GM18909 (cell line): ENCODE data around the gene GJD4.

Source experiments
- ATAC-seq: cut with Tn5 transposase; IDR thresholded peaks from one replicate; pipeline ENCODE4 v1.9.1; 2021; ENCODE audit warnings: mild to moderate bottlenecking; ENCODE audit not compliant: unreplicated experiment, poor library complexity

The GJD4 gene, protein sequence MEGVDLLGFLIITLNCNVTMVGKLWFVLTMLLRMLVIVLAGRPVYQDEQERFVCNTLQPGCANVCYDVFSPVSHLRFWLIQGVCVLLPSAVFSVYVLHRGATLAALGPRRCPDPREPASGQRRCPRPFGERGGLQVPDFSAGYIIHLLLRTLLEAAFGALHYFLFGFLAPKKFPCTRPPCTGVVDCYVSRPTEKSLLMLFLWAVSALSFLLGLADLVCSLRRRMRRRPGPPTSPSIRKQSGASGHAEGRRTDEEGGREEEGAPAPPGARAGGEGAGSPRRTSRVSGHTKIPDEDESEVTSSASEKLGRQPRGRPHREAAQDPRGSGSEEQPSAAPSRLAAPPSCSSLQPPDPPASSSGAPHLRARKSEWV

DNA sequence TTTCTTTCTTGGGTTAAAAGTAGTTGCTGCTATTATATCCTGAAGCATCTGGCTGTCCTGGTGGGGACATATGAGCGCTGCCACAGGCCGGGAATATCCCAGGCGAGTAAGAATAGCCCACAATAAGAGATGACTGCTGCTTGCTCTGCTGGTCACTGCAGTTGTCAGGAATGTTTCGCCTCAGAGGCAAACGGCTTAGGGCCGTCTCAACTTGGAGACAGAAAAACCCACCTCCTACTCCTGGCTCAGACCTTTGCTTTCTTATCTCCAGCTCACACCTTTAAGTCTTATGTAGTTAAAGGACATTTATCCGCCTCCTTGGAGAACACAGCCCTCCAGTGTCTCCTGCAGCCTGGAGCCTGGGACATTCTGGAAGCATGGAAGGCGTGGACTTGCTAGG, at the start of gene GJD4:
Gene GJD4, plus strand, starts transcription at position 151 of the 400 bp plus-strand sequence. Its CDS starts 227 bp downstream, at position 378.
- no peak for ATAC-seq

DNA sequence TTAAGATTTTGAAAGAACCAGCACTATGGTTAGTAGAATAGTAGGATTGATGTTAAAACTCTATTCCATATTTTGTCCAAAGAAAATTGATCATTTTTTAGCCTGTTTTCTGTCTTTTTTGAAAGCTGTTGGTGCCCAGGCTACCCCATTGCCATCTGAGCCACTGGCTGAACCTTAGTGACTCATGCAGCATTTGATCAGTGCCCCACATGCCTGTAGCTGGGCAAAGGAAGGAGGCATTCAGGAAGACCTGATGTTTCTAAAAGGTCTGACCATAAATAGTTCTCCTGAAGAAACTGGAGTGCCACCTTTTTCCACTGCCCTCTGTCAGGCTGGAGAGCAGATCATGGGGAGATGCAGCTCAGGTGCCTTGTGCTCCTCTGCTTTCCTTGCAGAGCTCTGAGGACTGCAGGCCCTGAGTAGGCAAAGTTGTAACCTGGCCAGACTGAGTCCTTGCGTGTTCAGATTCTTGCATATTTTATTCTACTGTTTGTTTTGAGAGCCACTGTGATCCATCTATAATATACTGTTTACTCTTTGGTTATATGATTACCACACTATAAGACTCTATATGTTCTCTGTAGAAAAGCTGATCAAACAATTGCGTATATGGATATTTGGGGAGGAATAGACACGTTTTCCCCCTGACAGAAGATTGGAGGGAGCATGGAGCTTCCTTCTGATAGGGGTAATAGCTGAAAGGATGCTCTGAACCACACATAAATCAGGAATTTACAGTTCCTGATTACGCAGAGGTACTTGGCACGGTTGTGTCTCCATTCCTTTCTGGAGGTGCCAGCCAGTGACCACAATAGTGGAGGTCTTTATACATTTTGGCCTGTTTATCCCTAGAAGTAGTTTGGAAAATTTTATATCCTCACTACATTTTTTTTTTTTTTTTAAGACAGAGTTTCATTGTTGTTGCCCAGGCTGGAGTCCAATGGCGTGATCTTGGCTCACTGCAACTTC, 48.9 kb upstream of the GJD4 start:
- no peak for ATAC-seq

DNA sequence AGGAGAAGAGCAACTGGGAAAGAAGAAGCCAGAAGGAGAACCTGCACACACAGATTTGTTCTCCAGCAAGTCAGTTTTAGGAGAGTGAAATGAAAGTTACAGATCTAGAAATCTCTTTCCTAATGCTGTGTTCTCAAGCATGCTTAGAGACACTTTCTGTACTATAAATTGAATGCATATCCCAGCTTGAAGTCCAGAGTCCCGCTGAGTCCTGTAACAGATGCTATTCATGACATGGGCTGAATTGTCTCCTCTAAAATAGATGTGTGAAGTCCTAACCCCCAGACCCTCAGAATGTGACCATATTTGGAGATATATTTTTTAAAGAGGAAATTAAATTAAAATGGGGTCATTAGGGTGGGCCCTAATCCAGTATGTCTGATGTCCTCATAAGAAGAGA, 46.9 kb upstream of the GJD4 start:
- no peak for ATAC-seq

DNA sequence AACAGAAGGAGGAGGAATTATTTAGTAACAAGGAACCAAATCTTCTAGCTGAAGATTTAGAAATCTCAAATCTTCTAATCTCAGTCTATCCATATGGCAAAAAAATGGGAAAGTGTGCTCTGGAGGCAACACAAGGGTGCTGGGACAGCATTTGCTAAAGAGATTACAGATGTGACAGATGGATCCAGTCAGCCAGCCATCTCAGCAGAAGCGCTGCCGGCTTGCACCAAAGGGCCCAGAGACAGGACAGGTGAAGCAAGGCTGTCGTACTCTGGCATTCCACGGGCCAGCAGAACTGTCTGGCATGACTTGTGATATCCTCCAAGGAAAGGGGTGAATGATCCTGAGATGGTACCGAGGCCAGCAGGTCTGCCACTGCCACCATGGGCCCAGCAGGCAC, 45.7 kb upstream of the GJD4 start:
- ATAC-seq, result no peak

DNA sequence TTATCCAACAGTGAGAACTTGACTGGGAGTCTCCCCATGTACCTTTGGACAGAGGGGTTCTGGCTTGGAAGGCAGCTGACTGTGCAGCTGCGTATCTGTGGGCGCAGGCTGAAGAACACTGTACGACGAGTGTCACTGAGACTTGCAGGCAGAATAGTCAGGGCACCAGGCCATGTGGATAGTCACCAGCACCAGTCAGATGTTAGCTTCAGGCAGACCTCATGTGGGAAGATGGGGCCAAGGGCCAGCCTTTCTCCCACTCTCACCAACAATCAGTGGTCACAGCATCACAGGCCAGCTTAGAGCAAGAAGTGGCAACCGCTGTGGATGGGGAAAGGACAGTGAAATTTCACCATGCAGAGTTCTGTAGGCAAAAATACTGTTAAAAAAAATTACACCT, 43.4 kb upstream of the GJD4 start:
- ATAC-seq, result no peak

DNA sequence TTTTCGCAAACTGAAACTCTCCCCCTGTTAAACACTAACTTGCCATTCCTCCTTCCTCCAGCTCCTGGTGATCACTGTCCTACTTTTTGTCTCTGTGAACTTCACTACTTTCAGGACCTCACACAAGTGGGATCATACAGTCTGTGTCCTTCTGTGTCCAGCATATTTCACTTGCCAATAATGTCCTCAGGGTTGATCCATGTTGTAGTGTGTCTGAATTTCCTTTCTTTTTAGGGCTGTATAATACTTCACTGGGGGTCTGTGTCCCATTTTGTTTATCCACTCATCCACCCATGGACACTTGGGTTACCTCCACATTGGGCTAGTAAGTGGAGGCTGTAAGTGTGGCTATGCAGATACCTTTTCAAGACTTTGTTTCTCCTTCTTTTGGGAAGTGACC, 42.7 kb upstream of the GJD4 start:
- no peak for ATAC-seq

DNA sequence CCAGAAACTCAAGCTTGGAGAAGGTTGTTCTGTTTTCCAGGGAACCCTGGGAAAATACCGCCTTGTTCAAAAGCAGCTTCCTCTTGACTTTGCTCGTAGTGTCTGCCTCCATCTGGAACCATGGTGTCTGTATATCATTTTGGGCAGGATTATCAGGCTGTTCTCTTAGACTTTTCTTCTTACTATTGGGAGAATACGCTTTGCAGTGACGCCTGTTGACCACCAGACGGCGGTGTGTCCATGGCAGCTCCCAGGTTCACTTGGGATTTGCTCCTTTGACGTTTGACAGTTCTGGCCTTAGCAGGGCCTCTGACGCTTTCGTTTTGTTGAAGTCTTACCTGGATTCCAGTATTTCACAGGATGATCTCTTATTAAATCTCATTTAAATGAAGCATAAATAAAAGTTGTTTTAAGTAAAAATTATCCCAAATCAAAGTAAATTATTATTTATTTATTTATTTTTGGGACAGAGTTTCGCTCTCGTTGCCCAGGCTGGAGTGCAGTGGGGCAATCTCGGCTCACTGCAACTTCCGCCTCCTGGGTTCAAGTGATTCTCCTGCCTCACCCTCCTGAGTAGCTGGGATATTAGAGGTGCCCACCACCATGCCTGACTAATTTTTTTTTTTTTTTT, 41.8 kb upstream of the GJD4 start:
- ATAC-seq, result no peak

DNA sequence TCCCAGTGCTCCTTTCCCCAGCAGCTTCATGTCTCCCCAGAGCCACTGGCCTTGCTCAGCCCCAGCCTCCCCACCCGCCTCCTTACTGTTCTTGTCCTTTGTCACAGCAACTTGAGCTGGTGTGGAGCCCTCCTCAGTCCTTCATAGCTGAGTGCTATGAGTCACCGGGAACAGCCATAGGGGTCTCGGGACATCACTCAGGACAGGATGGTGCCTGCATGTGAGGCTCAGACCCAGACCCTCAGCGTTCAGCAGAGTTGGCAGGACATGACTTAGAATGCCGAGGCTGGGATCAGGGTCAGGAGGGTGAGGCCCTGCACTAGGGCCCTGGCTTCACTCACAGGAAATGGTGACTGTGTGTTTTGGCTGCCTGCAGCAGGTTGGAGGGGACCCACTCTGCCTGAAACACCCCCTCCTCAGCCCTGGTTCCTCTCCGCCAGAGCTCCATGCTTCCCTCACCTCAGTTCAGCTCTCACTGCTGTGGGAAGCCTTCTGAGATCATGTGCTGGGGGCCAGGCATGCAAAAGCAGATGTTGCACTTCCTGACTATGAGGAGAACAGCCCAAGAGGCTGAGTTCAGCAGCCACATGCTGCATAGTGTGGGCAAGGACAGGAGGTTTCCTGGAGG, 40.7 kb upstream of the GJD4 start:
- ATAC-seq, result peak; percentile 55

DNA sequence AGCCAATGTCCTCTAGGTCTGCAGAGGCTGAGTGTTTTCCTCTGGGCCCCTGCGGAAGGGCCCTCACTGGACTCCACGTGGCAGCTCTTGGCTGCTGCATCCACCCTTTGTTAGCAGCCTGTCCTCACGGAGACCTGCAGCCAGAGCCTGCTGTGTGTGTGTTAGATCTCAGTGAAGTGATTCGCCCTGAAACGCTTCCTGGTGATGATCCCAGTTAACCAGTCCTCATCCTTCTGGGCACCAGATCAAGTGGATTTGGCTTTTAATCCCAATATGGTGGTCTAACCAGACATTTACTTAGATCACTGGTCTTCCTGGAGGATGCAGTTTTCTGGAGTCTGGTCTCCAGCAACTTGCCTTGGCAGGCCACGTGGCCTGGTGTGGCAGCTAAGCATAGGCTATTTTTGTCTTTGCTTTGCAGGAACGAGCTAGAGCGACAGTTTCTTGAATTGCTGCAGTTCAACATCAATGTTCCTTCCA, 39.5 kb upstream of the GJD4 start:
- ATAC-seq, result no peak

DNA sequence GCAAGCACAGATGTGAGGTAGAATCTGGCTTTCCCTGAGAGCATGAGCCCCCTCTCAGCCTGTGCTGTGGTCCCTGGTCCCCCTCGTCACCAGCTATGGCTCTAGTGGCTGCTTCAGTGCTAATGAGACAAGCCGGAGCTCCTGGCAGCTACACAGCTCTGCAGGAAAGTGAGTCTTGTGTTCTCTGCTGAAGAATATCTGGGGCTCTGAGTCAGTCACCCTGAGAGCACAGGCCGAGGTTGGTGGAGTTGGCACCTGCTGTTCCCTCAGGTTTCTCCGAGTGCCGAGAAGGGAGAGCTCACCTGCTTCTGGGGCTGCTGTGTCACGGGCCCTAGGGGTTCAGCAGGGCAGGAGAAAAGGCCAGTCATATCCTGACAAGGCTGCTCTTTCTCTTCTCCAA, 37.2 kb upstream of the GJD4 start:
- no peak for ATAC-seq

DNA sequence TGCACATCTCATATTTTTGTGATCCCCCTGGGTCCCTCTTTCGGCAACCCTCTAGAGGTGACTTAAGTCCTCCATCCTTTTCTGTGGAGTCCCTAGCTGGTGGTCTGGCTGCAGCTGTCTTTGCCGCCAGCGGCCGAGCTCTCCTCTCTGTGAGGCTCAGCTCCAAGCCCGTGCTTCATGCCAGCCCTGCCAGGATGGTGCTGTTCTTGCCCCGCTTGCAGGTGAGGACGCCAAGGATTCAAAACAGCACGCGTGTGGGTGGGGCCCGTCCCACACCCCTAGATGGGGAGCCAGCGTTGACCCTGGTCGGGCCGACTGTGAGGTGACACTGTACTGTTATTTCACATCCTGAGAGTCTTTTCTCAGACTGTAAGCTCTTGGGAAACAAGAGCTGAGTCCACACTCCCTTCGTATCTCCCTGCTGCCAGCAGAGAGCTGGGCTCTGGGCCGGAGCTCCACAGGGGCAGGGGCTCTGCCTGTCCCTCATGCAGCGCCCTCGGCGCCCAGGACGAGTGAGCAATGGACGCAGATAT, 36.6 kb upstream of the GJD4 start:
- no peak for ATAC-seq

DNA sequence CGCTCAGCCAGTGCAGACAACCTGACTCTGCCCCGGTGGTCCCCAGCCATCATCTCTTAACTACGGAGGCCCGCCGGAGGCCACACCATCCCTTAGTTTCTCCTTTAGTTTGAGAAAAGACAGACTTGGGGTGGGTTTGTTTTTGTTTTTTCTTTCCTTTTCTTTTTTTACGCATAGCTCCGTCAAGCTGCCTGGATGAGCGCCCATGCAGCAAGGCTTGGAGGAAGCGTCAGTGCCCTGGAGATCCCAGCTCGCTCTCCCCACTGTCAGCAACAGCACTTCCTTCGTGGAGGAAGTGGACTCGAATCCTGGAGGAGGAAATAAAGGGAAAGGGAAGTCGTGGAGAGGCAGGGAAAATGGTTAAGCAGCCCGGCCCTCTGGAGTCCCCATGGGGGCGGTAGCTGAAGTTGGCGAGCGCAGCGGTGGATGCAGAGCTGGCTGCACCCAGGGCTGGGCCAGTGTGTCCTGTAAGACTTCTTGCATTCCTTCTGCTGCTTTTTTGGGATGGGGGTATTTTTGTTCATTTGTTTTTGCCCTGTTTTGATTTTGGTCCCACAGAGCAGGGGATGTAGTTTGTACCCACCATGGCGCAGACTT, 35.9 kb upstream of the GJD4 start:
- no peak for ATAC-seq

DNA sequence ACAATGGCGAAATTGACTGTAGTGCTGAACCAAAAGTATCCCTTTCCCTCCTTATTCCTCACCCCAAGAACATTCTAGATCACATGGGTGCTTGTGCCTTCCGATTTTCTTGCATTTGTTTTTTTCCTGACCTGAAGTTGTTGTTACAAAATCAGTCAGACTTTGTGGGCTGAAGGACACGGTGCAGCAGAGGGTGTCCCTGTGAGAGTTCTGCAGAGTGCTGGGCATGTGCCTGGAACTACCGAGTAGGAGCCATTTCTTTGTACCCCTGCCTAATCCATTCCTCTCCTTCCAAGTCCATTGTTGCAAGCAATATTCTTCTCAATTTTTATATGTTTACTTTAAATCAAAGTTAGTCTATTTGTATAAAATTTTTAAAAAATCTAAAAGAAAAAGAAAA, 35.3 kb upstream of the GJD4 start:
- no peak for ATAC-seq

DNA sequence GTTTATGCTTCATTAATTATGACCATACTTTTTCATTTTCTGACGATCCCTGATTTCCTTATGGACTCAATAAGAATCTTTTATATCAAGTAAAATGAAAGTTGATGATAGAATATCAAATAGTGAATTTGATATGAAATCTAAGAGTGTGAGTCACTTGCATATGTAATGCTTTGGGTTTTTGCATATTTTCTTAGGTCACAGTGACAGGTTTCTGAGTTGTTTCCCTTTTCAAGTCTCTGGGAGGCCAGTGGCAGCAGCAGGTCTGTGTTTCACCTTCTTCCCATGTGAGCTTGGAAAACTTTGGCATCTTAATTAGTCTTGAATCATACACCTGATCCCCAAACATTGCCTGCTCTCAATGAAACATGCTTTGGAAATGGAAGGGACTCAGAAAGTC, 34.7 kb upstream of the GJD4 start:
- no peak for ATAC-seq

DNA sequence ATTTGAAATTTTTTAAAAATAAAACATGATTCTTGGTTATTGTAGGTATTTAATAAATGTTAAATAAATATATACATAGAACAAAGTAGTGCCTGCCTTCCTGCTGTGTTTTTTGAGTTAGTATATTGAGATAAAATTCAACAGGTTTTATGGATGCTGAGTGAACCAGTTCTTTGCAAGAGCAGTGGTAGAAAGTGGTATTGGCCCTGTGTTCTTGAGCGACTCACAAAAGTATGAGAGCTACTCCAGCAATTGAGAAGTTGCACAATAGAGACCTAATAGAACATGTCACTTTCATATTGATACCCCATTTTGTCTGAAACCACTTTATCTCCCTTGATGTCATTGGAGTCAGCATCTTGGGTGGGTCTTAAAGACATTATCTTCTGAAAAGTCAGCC, 32.6 kb upstream of the GJD4 start:
- no peak for ATAC-seq

DNA sequence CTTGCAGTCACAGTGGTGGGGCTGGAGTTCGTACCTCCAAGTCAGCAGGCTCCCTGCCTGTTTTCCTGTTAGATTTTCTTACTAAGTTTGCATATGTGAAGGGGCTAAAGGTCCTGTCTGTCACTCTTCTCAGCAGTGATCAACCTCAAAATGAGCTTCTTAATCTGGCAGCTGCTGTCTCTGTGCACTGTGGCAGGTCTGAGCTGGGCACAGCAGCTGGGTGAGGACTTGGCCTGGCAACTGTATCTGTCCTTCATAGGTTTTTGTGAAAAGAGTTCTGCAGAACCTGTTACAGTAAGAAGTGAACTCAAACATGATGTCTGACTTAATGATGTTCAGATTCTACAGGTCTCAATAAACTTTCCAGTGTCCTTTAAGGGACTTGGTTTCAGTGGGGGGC, 31.3 kb upstream of the GJD4 start:
- no peak for ATAC-seq

DNA sequence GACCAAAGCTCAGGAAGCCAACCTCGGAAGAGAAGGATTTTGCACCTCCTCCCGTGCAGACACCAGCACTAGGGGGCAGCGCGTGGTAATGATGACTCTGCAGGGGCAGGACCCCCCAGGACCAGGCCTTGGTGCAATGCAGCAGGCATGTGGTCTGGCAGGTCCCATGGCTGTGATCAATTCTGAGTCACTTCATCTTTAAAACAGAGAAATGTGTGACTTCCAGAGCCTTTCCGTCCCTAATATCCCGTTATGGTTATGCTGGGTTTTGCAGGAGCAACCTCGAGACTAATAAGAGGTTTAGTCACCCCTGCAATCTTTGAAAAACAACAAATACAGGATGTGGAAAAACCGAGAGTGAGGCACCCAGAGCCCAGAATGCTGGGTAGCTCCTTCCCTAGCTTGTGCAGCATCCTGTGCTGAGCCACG, 30.2 kb upstream of the GJD4 start:
- ATAC-seq, result no peak

DNA sequence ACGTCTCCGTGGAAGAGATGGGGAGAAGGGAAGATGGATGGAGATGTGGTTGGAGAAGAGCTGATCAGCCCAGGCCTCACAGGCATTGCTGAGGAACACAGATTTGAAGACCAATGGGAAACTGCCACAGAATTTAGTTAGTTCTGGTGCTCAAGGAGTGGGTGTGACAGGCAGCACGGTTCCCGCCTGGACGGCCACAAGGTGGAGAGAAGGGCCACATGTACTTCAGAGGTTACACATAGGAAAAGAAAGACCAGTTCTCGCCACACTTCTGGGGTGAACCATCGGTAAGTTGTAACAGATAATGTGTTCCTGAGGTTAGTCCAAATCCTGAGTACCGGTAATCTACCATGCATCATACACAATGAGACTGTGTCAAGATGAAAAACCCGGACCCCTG, 29.5 kb upstream of the GJD4 start:
- ATAC-seq, result no peak

DNA sequence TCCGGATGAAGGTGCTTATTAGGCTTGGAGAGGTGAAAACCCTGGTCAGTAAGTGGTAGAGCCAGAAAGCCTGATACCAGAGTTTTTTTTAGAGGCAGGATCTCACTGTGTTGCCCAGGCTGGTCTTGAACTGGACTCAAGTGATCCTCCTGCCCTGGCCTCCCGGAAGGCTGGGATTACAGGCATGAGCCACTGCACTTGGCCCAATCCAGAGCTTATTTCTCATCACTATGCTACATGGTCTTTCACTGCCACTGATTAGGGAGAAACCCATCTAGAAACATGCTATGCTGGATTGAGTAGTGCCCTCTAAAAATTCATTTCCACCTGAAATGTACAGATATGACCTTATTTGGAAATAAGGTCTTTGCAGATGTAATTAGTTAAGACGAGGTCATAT, 28.4 kb upstream of the GJD4 start:
- ATAC-seq, result no peak
